ENCODE data around the gene CLEC10A.

GRCh38 chr17:7027335-7027734 lies 52.7 kb downstream of the CLEC10A start:
- TF ChIP-seq CTCF (IDR thresholded peaks at IDR 0.05) = no peak
- no peak for TF ChIP-seq POLR2A (IDR thresholded peaks at IDR 0.05)
